NCI-H146 (cell line): Measurements from ENCODE around the gene LMNA.
A peak's percentile ranks its signal among the peaks of the same experiment; 100 is the strongest.
"Not testable (repeated sequence)": the region's sequence is repeated elsewhere in the genome, so short reads cannot be mapped to it uniquely, and the experiment has no call there.

Experiments
- DNase-seq: peaks from one replicate; lab custom pipeline; 2025; lab: John Stamatoyannopoulos, UW

Gene LMNA

DNA sequence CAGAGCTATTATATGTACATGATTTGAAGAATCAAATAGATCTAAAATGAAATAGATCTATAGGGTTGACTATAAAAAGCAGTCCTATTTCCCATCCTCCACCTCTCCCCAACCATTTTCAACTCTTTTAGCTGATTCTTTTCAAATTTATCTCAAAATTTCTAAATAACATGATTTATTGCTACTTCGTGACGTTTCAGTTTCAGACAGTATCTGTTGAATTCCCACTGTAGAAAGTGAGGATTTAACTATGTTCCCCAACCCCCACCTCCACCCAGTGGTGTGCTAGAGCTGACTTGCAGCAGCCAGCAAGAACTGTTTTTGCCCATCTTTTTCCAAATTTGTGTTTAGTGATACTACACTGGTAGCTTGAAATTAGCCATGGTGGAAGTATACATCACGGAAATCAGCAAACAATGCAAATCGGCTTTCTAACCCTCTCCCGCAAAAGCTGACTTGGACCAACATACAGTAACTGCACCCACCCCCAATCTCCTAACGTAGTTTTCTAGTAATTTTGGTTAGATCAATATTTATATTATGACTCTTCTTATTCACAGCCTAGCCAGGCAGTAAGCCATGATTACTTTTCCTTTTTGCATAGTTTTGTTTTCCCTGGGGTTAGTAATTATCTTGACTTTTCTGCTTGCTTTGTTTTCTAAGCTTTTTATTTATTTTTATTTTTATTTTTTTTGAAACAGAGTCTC is 49.8 kb downstream of the LMNA start:
- no peak for DNase-seq

DNA sequence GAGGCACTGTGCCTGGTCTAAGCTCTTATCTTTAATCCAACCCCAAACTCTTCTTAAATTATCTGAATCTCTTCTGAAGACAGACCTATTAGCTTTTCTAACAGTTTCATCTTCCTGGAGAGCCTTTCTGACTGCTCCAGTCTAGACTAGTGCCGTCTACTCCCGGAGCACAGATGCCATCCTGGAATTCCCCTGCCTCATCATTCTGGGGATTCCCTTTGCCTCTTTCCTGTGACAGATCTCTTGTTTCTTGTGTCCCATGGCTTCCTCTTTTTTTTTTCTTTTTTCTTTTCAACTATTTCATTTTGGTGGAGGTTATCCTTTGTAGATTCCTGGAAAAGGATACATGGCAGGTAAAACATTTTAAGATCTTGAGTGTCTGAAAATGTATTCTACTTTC is 50.6 kb downstream of the LMNA start:
- DNase-seq = no peak

DNA sequence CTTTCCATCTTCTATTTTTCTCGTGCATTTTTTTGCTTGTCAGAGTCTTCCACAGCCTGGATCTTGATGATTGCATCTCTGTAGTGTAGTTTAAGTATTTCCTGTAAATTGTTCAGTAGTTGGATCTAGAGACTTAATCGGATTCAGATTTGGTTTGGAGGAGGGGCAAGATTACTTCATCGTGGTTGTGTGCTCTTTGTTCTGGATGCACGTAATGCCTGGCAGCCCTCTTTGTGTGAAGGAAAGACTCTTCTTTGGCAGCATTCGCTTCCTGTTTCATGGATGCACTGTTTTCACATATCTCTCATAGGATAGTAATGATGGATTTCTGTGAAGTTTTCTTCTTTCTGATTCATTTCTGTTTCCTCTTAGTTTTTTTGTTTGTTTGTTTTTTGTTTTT is 53.0 kb downstream of the LMNA start:
- no peak for DNase-seq

DNA sequence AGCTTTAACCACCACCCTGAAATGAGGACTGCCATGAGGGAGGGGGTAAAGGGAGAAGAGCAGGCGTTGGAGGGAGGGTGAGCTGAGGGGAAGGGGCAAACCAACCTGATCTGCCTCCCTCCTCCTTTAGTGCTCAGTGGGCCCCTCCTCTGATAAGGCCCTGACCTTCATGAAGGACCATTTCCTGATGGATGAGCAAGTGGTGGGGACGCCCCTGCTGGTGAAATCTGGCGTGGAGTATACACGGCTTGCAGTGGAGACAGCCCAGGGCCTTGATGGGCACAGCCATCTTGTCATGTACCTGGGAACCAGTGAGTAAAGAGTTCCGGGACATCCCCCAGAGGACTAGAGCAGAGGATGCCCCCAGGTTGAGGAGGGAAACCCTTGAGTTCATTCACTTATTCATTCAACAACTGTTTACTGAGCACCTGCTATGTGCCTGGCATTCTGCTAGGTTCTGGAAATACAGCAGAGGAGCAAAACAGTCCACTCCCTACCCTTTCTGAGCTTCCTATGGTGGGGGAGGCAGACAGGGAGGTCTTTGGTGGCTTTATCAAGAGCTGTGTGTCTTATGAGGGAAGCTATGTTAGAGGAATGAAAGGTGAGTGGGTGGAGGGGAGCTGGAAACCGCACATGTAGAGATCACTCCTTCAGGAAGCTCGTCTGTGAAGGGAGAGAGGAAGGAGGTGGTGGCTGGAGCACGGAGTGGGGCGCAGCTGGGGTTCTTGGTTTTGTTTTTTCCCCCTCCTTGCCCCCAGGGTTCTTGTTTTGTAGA is 58.4 kb downstream of the LMNA start:
- DNase-seq = no peak

DNA sequence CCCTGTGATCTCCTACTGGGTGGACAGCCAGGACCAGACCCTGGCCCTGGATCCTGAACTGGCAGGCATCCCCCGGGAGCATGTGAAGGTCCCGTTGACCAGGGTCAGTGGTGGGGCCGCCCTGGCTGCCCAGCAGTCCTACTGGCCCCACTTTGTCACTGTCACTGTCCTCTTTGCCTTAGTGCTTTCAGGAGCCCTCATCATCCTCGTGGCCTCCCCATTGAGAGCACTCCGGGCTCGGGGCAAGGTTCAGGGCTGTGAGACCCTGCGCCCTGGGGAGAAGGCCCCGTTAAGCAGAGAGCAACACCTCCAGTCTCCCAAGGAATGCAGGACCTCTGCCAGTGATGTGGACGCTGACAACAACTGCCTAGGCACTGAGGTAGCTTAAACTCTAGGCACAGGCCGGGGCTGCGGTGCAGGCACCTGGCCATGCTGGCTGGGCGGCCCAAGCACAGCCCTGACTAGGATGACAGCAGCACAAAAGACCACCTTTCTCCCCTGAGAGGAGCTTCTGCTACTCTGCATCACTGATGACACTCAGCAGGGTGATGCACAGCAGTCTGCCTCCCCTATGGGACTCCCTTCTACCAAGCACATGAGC is 62.2 kb downstream of the LMNA start:
- no peak for DNase-seq

DNA sequence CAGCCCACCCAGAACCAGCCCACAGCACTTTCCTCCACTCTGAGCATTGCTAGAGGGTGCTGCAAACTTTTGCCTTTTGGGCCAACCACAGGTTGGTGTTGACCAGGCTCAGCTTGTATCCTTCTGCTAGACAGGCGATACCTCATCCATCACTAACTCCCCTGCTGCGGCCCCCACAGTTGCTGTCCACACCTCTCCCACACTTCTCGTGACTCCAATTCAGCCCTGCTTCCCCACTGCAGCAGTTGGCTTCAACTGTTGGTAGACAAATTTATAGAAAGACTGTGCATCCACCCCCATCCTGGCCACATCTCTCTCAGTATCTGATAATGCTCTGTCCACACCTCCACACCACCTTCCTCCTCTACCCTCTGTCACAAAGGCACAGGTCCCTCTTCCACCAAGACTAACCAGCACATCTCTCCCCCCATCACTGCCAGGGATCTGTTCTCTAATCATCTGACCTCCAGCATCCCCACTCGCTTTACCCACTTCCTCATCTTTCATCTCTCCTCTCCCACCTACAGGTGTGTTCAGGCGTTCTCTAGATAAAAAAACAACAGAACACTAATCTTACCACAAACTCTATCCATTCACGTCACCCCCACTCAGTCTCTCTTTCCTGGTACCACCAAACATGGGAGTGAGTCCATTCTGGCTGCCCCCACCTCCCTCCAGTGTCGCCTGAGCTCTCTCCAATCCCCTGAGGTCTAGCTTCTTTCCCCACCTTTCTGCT is 63.6 kb downstream of the LMNA start:
- DNase-seq = no peak

DNA sequence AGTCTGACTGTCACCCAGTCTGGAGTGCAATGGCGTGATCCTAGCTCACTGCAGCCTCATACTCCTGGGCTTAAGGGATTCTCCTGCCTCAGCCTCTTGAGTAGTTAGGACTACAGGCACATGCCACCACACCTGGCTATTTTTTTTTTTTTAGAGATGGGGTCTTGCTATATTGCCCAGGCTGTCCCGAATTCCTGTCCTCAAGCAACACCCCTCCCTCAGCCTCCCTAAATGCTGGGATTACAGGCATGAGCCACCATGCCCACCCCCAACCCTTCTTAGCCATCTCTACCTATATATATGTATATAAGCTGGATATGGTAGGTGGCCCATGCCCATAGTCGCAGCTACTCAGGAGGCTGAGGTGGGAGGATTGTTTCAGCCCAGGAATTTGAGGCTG is 66.0 kb downstream of the LMNA start:
- no peak for DNase-seq

DNA sequence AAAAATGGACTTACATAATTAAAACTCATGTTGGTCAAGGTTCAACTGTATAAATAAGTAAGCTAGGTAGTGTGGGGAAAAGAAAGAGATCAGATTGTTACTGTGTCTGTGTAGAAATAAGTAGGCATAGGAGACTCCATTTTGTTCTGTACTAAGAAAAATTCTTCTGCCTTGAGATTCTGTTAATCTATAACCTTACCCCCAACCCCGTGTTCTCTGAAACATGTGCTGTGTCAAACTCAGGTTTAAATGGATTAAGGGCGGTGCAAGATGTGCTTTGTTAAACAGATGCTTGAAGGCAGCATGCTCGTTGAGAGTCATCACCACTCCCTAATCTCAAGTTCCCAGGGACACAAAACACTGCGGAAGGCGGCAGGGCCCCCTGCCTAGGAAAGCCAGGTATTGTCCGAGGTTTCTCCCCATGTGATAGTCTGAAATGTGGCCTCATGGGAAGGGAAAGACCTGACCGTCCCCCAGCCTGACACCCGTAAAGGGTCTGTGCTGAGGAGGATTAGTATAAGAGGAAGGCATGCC is 66.9 kb downstream of the LMNA start:
- DNase-seq = peak; percentile 17

DNA sequence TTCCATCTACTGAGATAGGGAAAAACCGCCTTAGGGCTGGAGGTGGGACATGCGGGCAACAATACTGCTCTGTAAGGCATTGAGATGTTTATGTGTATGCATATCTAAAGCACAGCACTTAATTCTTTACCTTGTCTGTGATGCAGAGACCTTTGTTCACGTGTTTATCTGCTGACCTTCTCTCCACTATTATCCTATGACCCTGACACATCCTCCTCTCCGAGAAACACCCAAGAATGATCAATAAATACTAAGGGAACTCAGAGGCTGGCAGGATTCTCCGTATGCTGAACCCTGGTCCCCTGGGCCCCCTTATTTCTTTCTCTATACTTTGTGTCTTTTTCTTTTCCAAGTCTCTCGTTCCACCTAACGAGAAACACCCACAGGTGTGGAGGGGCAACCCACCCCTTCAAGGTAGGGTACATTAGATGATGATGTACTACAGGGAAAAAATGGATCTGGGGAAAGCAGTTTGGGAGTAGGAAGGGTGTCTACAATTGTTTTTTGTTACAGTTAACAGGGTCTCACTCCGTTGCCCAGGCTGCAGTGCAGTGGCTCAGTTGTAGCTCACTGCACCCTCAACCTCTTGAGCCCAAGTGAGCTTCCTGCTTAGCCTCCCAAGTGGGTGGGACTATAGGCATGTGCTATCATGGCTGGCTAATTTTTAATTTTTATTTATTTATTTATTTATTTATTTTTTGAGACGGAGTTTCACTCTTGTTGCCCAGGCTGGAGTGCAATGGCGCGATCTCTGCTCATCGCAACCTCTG is 67.7 kb downstream of the LMNA start:
- not testable (repeated sequence) for DNase-seq

DNA sequence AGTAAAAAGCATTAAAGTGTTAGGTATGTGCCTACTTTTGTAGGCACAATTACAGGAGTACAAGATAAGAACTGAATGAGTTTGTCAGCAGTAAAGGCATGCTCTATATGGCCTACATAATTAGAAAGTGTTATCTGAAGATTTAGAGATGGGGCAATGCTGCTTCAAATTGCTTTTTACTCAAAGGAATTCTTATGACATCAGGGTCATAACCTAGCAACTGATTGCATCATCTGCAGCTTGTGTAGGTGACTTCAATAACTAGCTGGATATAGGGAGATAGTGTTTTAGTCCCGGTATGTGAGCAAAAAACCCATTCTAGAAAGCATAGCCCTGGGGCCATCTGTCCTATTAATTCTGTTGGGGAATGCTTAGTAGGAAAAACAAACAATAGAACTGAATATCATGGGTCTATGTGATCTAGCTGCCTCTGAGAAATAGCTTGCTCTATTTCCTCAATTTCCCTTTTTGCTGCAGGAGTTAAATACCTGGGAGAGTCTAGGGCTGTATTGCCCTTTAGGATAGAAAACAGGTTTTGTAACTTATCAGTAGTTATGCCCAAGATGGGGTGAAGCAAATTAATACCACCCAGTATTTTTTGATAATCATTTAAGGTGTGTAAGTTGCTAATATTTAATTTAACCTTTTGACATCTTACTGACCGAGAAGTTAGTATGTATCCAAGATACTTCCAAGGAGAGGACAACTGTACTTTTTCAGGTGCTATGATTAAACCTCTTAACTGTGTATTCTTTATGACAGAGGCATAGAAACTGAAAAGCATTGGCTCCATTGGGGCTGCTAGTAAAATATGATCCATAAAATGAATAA is 72.1 kb downstream of the LMNA start:
- DNase-seq = not testable (repeated sequence)
